SW480 (cell line): ENCODE measurements around the gene ANKRD2.
"Not testable (repeated sequence)": the region's sequence is repeated elsewhere in the genome, so short reads cannot be mapped to it uniquely, and the experiment has no call there.

ENCODE experiments used
- DNase-seq: peaks from one replicate; pipeline ENCODE4 v3.0.0-alpha.2; 2016; ENCODE audit warnings: low spot score

The ANKRD2 gene

GRCh38 chr10:97572214-97572989, at the start of gene ANKRD2:
Gene ANKRD2, plus strand, starts transcription at chr10:97572779. Its CDS starts 10 bp downstream, at chr10:97572789.
- peak; percentile 55 for DNase-seq

- DNase-seq, result no peak
Measured at GRCh38 chr10:97522937-97523336, 49.6 kb upstream of the ANKRD2 start.

GRCh38 chr10:97525086-97525485, 47.5 kb upstream of the ANKRD2 start:
- no peak for DNase-seq

- no peak for DNase-seq
Measured at GRCh38 chr10:97525683-97526110, 46.9 kb upstream of the ANKRD2 start.

GRCh38 chr10:97528876-97529275, 43.7 kb upstream of the ANKRD2 start:
- DNase-seq, result not testable (repeated sequence)

GRCh38 chr10:97529685-97530465, 42.7 kb upstream of the ANKRD2 start:
- DNase-seq, result no peak

- peak; percentile 25 for DNase-seq
Measured at GRCh38 chr10:97531401-97531986, 41.1 kb upstream of the ANKRD2 start.

GRCh38 chr10:97532935-97533671, 39.5 kb upstream of the ANKRD2 start:
- no peak for DNase-seq

GRCh38 chr10:97533888-97534287, 38.7 kb upstream of the ANKRD2 start:
- DNase-seq, result no peak

- no peak for DNase-seq
Measured at GRCh38 chr10:97534746-97535367, 37.7 kb upstream of the ANKRD2 start.

- DNase-seq, result no peak
Measured at GRCh38 chr10:97537186-97537869, 35.3 kb upstream of the ANKRD2 start.

GRCh38 chr10:97538411-97538810, 34.2 kb upstream of the ANKRD2 start:
- no peak for DNase-seq

GRCh38 chr10:97538839-97539238, 33.7 kb upstream of the ANKRD2 start:
- DNase-seq, result no peak

- DNase-seq, result no peak
Measured at GRCh38 chr10:97539523-97540200, 32.9 kb upstream of the ANKRD2 start.

- DNase-seq, result no peak
Measured at GRCh38 chr10:97540669-97541500, 31.7 kb upstream of the ANKRD2 start.

- peak; percentile 84 for DNase-seq
Measured at GRCh38 chr10:97542169-97543024, 30.2 kb upstream of the ANKRD2 start.

GRCh38 chr10:97543025-97543546, 29.5 kb upstream of the ANKRD2 start:
- DNase-seq, result peak; percentile 97
